Measurements from ENCODE around the gene TRIM69.

The TRIM69 gene

GRCh38 chr15:44811337-44811736, 75.0 kb downstream of the TRIM69 start:
- no peak for DNase-seq

DNA sequence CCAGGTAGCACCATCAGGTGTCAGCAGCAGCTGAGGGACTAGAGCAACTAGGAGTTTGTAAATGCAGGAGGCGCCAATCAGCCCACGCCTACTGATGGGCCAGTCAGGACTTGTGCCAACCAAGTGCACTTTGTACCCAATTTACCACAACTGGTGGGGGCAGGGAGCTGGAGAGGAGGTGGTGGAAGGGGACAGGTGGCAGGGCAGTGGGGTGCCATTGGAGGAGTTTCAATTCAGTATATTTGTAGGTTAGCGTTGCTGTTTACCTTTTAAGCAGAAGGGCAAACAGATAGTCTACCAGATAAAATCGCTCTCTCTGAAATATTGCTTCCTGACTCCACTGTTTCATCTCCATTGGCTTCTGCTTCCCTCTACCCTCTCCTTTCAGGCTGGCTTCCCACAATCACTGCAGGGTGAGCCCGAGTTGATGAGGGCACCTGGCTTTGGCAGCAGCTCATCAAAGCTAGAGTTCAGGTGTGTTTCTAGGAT, 75.7 kb downstream of the TRIM69 start:
- DNase-seq, result no peak

GRCh38 chr15:44813231-44813630, 76.9 kb downstream of the TRIM69 start:
- DNase-seq, result no peak

All from midbrain (tissue), 1 donor.